HEK293T (cell line): ENCODE measurements around the gene LY9.

ENCODE experiments used
- CTCF ChIA-PET: fragments of 350-600 bp; formaldehyde crosslinking; extraction: SDS; loops from one replicate; lab custom pipeline; 2021; ENCODE audit warnings: antibody characterized with exemption, inconsistent platforms; lab: Yijun Ruan, JAX
- POLR2A ChIA-PET: fragments of 350-600 bp; formaldehyde crosslinking; extraction: SDS; loops from one replicate; lab custom pipeline; 2020; ENCODE audit warnings: antibody characterized with exemption, inconsistent platforms; lab: Yijun Ruan, JAX
- DNase-seq: peaks from one replicate; pipeline ENCODE4 v3.0.0; 2012; ENCODE audit warnings: mixed read lengths; ENCODE audit errors: extremely low spot score
- ARNT ChIP-seq: fragments of 450-650 bp; IDR thresholded peaks from 2 replicates; pipeline ENCODE4 v1.6.1; 2017; ENCODE audit warnings: mild to moderate bottlenecking
- BHLHE40 ChIP-seq: fragments of 450-650 bp; IDR thresholded peaks from 2 replicates; pipeline ENCODE4 v1.6.1; 2016; ENCODE audit warnings: mild to moderate bottlenecking, moderate library complexity, borderline replicate concordance
- CTBP1 ChIP-seq: fragments of 450-650 bp; IDR thresholded peaks from 2 replicates; pipeline ENCODE4 v1.6.1; 2016; ENCODE audit warnings: borderline replicate concordance
- ELF4 ChIP-seq: fragments of 450-650 bp; IDR thresholded peaks from 2 replicates; pipeline ENCODE4 v1.6.1; 2017; ENCODE audit warnings: antibody characterized with exemption
- FOXA1 ChIP-seq: fragments of 450-650 bp; IDR thresholded peaks from 2 replicates; pipeline ENCODE4 v1.6.1; 2016; ENCODE audit warnings: mild to moderate bottlenecking
- FOXK2 ChIP-seq: fragments of 450-650 bp; IDR thresholded peaks from 2 replicates; pipeline ENCODE4 v1.6.1; 2016; ENCODE audit warnings: mild to moderate bottlenecking
- FOXM1 ChIP-seq: fragments of 450-650 bp; IDR thresholded peaks from 2 replicates; pipeline ENCODE4 v1.6.1; 2017; ENCODE audit warnings: mild to moderate bottlenecking, borderline replicate concordance
- HDGF ChIP-seq: fragments of 450-650 bp; IDR thresholded peaks from 2 replicates; pipeline ENCODE4 v1.6.1; 2017; ENCODE audit warnings: antibody characterized with exemption, borderline replicate concordance
- L3MBTL2 ChIP-seq: fragments of 450-650 bp; conservative IDR thresholded peaks from 2 replicates; pipeline ENCODE4 v1.6.1; 2016; ENCODE audit warnings: mild to moderate bottlenecking
- LEF1 ChIP-seq: fragments of 450-650 bp; IDR thresholded peaks from 2 replicates; pipeline ENCODE4 v1.6.1; 2017; ENCODE audit warnings: mild to moderate bottlenecking, borderline replicate concordance
- NFRKB ChIP-seq: fragments of 450-650 bp; IDR thresholded peaks from 2 replicates; pipeline ENCODE4 v1.6.1; 2016; ENCODE audit warnings: mild to moderate bottlenecking, moderate library complexity
- PKNOX1 ChIP-seq: fragments of 450-650 bp; IDR thresholded peaks from 2 replicates; pipeline ENCODE4 v1.6.1; 2016
- SP1 ChIP-seq: fragments of 450-650 bp; IDR thresholded peaks from 2 replicates; pipeline ENCODE4 v1.6.1; 2017
- SUZ12 ChIP-seq: fragments of 450-650 bp; IDR thresholded peaks from 2 replicates; pipeline ENCODE4 v1.6.1; 2016; ENCODE audit warnings: mild to moderate bottlenecking
- TARDBP ChIP-seq: fragments of 450-650 bp; IDR thresholded peaks from 2 replicates; pipeline ENCODE4 v1.6.1; 2016
- ZNF384 ChIP-seq: fragments of 450-650 bp; IDR thresholded peaks from 2 replicates; pipeline ENCODE4 v1.6.1; 2016

The LY9 gene

GRCh38 chr1:160795951-160796383 lies at the start of gene LY9:
LY9 (plus strand) TSS chr1:160796174; CDS start chr1:160796188, 14 bp downstream.
- ChIA-PET CTCF (no interaction called here), POLR2A (no interaction called here)
- TF ChIP-seq FOXK2 (no peak), ELF4 (no peak), NFRKB (no peak), L3MBTL2 (no peak), ARNT (no peak), BHLHE40 (no peak), SP1 (no peak), FOXM1 (no peak), TARDBP (no peak), ZNF384 (no peak), PKNOX1 (no peak), LEF1 (no peak), HDGF (no peak)
- no peak for DNase-seq

GRCh38 chr1:160746836-160747500 lies 49.0 kb upstream of the LY9 start:
- CTCF ChIA-PET, result interaction anchor here (0.6 kb wide), 1 partner anchor 418 kb away, joined by 3 read pairs; no protein-coding TSS in a partner anchor
- TF ChIP-seq NFRKB, result no peak
- TF ChIP-seq ZNF384, result no peak
- TF ChIP-seq FOXM1, result no peak
- TF ChIP-seq SUZ12, result no peak
- no peak for TF ChIP-seq BHLHE40
- TF ChIP-seq TARDBP, result no peak
- no peak for TF ChIP-seq FOXA1
- POLR2A ChIA-PET, result no interaction called here
- no peak for DNase-seq

- TF ChIP-seq SP1 (no peak), FOXA1 (no peak), FOXM1 (no peak), ARNT (no peak), HDGF (no peak), LEF1 (no peak), ELF4 (no peak), NFRKB (no peak), ZNF384 (no peak), FOXK2 (no peak), SUZ12 (no peak)
- DNase-seq, result no peak
- ChIA-PET POLR2A (no interaction called here), CTCF (interaction anchor here (1.1 kb wide), 1 partner anchor 47 kb away, joined by 4 read pairs; no protein-coding TSS in a partner anchor)
Measured at GRCh38 chr1:160747717-160748116, 48.3 kb upstream of the LY9 start.

- no peak for TF ChIP-seq FOXA1
- no peak for TF ChIP-seq PKNOX1
- TF ChIP-seq SUZ12, result no peak
- TF ChIP-seq LEF1, result no peak
- TF ChIP-seq CTBP1, result no peak
- TF ChIP-seq ARNT, result no peak
- no peak for TF ChIP-seq HDGF
- no peak for TF ChIP-seq BHLHE40
- TF ChIP-seq FOXK2, result no peak
- TF ChIP-seq ELF4, result no peak
- TF ChIP-seq NFRKB, result no peak
- no peak for TF ChIP-seq L3MBTL2
- TF ChIP-seq SP1, result no peak
- no peak for TF ChIP-seq TARDBP
- no peak for TF ChIP-seq ZNF384
- no peak for TF ChIP-seq FOXM1
- ChIA-PET CTCF (interaction anchor here (0.6 to 1.1 kb wide), 3 partner anchors 46 to 1279 kb away, joined by 3 to 12 read pairs (median 4); no protein-coding TSS in a partner anchor), POLR2A (no interaction called here)
- no peak for DNase-seq
Measured at GRCh38 chr1:160748181-160748877, 47.6 kb upstream of the LY9 start.

GRCh38 chr1:160748878-160749269 lies 47.1 kb upstream of the LY9 start:
- POLR2A ChIA-PET, result no interaction called here

GRCh38 chr1:160750608-160751007 lies 45.4 kb upstream of the LY9 start:
- TF ChIP-seq LEF1 (no peak), BHLHE40 (no peak), ZNF384 (no peak), FOXA1 (no peak), FOXK2 (no peak), SUZ12 (no peak), TARDBP (no peak), NFRKB (no peak), SP1 (no peak), FOXM1 (no peak), HDGF (no peak), ARNT (no peak), L3MBTL2 (no peak), PKNOX1 (no peak), CTBP1 (no peak), ELF4 (no peak)
- CTCF ChIA-PET, result no interaction called here
- POLR2A ChIA-PET, result no interaction called here
- DNase-seq, result no peak

More at GRCh38 chr1:160748878-160749269, 47.1 kb upstream of the LY9 start:
- no peak for DNase-seq
- CTCF ChIA-PET, result interaction anchor here (0.6 to 1.1 kb wide), 3 partner anchors 46 to 1279 kb away, joined by 3 to 12 read pairs (median 4); no protein-coding TSS in a partner anchor
- TF ChIP-seq FOXM1, result no peak
- no peak for TF ChIP-seq FOXA1
- no peak for TF ChIP-seq BHLHE40
